ENCODE data around the gene GPR146. TPM values are rescaled to one million over a fixed set of nuclear protein-coding genes. Genes with fewer than 3 reads are reported as not detected.

GPR146 gene
- total and polyA plus RNA-seq, 9 of the 15 experiments (the other 6 are each of a cell fraction or from before 2014, with no cell fraction given) = 0.22 to 3.6 (median 0.64) TPM; not detected in 2

DNA sequence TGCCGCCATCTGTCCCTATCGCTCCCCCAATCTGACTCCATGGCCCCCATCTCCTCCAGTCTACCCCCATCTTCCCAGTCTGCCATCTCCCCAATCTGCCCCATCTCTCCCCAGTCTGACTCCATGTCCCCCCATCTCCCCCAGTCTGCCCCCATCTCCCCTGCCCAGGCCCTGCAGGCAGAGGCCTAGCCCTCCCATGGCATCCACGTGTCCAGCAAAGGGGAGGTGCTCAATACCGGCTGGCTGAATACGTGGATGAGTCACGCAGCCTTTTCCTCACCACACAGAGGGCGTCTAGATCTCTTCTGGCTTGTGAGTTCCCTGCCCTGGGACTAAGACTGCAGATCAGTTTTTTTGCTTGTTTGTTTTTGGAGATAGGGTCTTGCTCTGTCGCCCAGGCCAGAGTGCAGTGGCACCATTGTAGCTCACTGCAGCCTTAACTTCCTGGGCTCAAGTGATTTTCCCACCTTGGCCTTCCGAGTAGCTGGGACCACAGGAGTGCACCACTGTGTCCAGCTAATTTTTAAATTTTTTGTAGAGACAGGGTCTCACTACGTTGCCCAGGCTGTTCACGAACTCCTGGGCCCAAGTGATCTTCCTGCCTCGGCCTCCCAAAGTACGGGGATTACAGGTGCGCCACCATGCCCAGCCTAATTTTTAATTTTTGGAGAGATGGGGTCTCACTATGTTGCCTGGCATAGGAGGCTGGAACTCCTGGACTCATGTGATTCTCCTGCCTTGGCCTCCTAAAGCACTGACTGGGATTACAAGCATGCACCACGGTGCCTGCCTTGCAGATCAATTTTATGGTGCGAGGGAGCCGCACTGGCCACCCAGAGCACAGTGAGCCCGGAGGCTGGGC, 15.3 kb upstream of the GPR146 start (continued):
- no peak for TF ChIP-seq ZNF717 (CRISPR knock-in tag; IDR thresholded peaks at IDR 0.05)
- TF ChIP-seq, protein P1, sequence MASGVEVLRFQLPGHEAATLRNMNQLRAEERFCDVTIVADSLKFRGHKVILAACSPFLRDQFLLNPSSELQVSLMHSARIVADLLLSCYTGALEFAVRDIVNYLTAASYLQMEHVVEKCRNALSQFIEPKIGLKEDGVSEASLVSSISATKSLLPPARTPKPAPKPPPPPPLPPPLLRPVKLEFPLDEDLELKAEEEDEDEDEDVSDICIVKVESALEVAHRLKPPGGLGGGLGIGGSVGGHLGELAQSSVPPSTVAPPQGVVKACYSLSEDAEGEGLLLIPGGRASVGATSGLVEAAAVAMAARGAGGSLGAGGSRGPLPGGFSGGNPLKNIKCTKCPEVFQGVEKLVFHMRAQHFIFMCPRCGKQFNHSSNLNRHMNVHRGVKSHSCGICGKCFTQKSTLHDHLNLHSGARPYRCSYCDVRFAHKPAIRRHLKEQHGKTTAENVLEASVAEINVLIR (CRISPR knock-in tag; IDR thresholded peaks at IDR 0.05) = no peak
- no peak for TF ChIP-seq KLF13 (tag; IDR thresholded peaks at IDR 0.05; ENCODE audit: borderline replicate concordance, low read depth)
- no peak for TF ChIP-seq NCOA6 (IDR thresholded peaks at IDR 0.05)
- TF ChIP-seq HMG20A (CRISPR knock-in tag; conservative IDR thresholded peaks at IDR 0.05) = no peak
- TF ChIP-seq ZNF695 (CRISPR knock-in tag; IDR thresholded peaks at IDR 0.05) = no peak
- TF ChIP-seq, protein P2, sequence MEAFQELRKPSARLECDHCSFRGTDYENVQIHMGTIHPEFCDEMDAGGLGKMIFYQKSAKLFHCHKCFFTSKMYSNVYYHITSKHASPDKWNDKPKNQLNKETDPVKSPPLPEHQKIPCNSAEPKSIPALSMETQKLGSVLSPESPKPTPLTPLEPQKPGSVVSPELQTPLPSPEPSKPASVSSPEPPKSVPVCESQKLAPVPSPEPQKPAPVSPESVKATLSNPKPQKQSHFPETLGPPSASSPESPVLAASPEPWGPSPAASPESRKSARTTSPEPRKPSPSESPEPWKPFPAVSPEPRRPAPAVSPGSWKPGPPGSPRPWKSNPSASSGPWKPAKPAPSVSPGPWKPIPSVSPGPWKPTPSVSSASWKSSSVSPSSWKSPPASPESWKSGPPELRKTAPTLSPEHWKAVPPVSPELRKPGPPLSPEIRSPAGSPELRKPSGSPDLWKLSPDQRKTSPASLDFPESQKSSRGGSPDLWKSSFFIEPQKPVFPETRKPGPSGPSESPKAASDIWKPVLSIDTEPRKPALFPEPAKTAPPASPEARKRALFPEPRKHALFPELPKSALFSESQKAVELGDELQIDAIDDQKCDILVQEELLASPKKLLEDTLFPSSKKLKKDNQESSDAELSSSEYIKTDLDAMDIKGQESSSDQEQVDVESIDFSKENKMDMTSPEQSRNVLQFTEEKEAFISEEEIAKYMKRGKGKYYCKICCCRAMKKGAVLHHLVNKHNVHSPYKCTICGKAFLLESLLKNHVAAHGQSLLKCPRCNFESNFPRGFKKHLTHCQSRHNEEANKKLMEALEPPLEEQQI (IDR thresholded peaks at IDR 0.05) = no peak
- TF ChIP-seq TAF1 (IDR thresholded peaks at IDR 0.05; ENCODE audit: control insufficient read depth, extremely low read depth, insufficient read depth, low read length, severe bottlenecking) = no peak
- no peak for TF ChIP-seq YY1 (IDR thresholded peaks at IDR 0.05; ENCODE audit: borderline replicate concordance in 1 of 3, control insufficient read depth in 1 of 3, extremely low read depth in 1 of 3, insufficient read depth in 3 of 3, insufficient read length in 1 of 3, insufficient replicate concordance in 2 of 3, low read depth in 1 of 3, low read length in 2 of 3)
- TF ChIP-seq ZNF140 (CRISPR knock-in tag; IDR thresholded peaks at IDR 0.05) = no peak
- TF ChIP-seq, protein P3, sequence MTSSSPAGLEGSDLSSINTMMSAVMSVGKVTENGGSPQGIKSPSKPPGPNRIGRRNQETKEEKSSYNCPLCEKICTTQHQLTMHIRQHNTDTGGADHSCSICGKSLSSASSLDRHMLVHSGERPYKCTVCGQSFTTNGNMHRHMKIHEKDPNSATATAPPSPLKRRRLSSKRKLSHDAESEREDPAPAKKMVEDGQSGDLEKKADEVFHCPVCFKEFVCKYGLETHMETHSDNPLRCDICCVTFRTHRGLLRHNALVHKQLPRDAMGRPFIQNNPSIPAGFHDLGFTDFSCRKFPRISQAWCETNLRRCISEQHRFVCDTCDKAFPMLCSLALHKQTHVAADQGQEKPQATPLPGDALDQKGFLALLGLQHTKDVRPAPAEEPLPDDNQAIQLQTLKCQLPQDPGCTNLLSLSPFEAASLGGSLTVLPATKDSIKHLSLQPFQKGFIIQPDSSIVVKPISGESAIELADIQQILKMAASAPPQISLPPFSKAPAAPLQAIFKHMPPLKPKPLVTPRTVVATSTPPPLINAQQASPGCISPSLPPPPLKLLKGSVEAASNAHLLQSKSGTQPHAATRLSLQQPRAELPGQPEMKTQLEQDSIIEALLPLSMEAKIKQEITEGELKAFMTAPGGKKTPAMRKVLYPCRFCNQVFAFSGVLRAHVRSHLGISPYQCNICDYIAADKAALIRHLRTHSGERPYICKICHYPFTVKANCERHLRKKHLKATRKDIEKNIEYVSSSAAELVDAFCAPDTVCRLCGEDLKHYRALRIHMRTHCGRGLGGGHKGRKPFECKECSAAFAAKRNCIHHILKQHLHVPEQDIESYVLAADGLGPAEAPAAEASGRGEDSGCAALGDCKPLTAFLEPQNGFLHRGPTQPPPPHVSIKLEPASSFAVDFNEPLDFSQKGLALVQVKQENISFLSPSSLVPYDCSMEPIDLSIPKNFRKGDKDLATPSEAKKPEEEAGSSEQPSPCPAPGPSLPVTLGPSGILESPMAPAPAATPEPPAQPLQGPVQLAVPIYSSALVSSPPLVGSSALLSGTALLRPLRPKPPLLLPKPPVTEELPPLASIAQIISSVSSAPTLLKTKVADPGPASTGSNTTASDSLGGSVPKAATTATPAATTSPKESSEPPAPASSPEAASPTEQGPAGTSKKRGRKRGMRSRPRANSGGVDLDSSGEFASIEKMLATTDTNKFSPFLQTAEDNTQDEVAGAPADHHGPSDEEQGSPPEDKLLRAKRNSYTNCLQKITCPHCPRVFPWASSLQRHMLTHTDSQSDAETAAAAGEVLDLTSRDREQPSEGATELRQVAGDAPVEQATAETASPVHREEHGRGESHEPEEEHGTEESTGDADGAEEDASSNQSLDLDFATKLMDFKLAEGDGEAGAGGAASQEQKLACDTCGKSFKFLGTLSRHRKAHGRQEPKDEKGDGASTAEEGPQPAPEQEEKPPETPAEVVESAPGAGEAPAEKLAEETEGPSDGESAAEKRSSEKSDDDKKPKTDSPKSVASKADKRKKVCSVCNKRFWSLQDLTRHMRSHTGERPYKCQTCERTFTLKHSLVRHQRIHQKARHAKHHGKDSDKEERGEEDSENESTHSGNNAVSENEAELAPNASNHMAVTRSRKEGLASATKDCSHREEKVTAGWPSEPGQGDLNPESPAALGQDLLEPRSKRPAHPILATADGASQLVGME (CRISPR knock-in tag; IDR thresholded peaks at IDR 0.05) = no peak
- TF ChIP-seq NCOA2 (IDR thresholded peaks at IDR 0.05; ENCODE audit: partially characterized antibody in 2 of 2) = no peak
- TF ChIP-seq, protein P4, sequence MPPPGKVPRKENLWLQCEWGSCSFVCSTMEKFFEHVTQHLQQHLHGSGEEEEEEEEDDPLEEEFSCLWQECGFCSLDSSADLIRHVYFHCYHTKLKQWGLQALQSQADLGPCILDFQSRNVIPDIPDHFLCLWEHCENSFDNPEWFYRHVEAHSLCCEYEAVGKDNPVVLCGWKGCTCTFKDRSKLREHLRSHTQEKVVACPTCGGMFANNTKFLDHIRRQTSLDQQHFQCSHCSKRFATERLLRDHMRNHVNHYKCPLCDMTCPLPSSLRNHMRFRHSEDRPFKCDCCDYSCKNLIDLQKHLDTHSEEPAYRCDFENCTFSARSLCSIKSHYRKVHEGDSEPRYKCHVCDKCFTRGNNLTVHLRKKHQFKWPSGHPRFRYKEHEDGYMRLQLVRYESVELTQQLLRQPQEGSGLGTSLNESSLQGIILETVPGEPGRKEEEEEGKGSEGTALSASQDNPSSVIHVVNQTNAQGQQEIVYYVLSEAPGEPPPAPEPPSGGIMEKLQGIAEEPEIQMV (tag; conservative IDR thresholded peaks at IDR 0.05; ENCODE audit: low read depth) = no peak
- no peak; the same call in 1 of the 2 replicates for TF ChIP-seq KLF6 (CRISPR knock-in tag; IDR thresholded peaks at IDR 0.05; ENCODE audit: borderline replicate concordance)
